GM19397 (cell line): Measurements from ENCODE around the gene TSNAX.
"Not testable (repeated sequence)": the region's sequence is repeated elsewhere in the genome, so short reads cannot be mapped to it uniquely, and the experiment has no call there.

Experiments
- ATAC-seq: cut with Tn5 transposase; IDR thresholded peaks from one replicate; pipeline ENCODE4 v1.9.1; 2021; ENCODE audit warnings: mild to moderate bottlenecking, moderate library complexity; ENCODE audit not compliant: unreplicated experiment

The TSNAX gene, protein sequence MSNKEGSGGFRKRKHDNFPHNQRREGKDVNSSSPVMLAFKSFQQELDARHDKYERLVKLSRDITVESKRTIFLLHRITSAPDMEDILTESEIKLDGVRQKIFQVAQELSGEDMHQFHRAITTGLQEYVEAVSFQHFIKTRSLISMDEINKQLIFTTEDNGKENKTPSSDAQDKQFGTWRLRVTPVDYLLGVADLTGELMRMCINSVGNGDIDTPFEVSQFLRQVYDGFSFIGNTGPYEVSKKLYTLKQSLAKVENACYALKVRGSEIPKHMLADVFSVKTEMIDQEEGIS

DNA sequence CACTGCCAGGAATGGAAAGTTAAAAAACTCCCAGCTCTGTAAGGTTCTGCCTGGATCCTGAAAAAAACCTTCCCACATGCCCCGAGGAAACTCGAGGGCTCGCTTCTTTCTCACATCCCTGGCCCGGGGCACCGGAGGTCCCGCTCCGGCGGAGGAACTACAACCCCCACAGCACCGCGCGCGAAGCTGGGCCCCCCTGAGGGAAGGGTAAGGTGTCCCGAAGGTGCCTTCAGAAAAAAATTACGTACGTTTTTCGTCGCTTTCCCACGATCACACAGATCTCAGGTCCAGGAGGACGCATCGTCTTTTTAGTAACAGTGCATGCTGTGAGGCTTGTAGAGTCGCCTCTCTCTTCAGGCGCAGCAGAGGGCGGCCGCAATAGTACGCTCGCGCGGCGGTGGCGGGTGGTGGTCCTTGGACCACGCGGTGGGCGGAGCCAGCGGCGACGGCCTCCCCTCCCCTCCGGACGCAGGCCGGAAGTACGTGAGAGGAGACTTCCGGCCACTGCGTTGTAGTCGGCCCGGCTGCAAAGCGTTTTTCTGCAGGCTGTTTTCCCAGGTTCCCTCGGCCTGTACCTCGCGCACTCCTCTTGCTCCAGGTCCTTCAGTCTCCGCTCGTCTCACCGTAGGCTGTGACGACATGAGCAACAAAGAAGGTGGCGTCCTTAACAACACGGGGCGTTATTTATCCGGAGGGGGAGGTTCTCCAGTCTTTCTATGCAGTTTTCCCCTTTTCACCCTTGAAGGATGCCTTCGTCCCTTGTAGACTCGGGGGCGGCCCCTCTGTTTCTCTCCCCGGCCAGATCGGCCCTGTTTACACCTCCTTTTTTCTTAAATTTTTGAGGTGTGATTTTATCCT lies at the start of gene TSNAX:
TSS of gene TSNAX (plus strand) at position 498 of the 858 bp plus-strand sequence. CDS start at position 640, 142 bp downstream.
- peak; percentile 98 for ATAC-seq

GRCh38 chr1:231478811-231479210 lies 49.7 kb upstream of the TSNAX start:
- no peak for ATAC-seq

DNA sequence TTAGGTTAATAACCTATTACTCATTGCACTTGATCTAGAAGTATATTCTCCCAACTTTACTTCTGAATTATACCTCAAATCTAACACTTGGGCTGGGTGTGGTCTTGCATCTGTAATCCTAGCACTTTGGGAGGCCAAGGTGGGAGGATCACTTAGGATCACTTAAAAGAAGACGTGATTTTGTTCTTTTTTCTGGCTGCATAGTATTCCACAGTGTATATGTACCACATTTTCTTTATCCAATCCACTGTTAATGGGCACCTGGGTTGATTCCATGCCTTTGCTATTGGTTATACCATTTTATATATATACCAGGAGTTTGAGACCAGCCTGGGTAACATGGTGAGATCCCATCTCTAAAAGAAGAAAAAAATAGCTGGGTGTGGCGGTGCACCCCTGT lies 48.5 kb upstream of the TSNAX start:
- ATAC-seq: no peak

- ATAC-seq: no peak
Measured at GRCh38 chr1:231481289-231481688, 47.2 kb upstream of the TSNAX start.

DNA sequence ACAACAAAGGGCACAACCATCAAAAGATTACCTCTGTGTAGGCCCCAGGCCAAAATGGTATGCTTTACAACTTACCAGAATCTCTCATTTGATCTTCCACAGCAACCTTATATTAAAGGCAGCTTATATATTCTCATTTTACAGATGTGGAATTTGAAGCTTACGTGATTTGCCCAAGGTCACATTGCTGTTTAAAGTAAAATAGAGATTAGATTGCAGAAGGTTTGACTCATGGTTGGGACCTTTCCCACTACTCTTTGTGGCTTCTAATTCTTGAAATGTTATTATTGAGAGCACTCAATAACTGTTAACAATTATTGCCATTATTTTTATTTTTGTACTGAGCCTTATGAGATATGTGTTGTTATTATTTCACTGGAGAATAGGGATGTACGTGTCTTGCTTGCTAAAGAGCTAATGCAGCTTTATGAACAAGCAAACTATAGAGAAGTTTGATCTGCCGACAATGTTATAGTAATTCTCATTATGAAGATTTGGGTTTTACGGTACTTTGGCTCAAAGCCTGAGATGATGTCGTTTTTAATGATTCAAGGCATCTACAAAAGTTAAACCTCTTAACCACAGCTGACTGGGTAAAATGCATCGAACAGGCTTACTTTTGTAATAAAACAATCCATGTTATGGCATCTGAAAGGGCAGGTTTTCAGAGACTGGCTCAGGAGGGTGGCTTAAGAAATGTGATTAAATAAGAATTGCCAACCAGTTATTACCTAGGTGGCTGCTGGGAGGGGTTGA lies 43.3 kb upstream of the TSNAX start:
- no peak for ATAC-seq

- ATAC-seq: no peak
Measured at GRCh38 chr1:231487019-231487418, 41.5 kb upstream of the TSNAX start.

DNA sequence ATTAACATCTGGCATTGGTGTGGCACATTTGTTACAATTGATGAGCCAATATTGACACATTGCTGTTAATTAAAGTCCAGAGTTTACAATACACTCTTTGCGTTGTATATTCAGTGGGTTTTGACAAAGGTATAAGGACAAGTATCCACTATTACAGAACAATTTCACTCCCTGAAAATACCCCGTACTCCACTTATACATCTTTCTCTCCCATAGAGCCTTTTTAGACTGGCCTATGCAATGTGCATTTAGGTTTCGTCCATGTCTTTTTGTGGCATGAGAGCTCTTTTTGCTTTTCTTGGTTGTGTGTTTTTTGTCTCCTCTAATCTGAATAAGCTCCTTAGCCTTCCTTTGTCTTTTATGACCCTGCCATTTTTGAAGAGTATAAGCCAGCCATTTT lies 40.6 kb upstream of the TSNAX start:
- no peak for ATAC-seq

GRCh38 chr1:231493421-231494185 lies 34.9 kb upstream of the TSNAX start:
- ATAC-seq: no peak

GRCh38 chr1:231494439-231495110 lies 33.9 kb upstream of the TSNAX start:
- no peak for ATAC-seq

- no peak for ATAC-seq
Measured at GRCh38 chr1:231497629-231498152, 30.8 kb upstream of the TSNAX start.

GRCh38 chr1:231499148-231499763 lies 29.2 kb upstream of the TSNAX start:
- no peak for ATAC-seq

DNA sequence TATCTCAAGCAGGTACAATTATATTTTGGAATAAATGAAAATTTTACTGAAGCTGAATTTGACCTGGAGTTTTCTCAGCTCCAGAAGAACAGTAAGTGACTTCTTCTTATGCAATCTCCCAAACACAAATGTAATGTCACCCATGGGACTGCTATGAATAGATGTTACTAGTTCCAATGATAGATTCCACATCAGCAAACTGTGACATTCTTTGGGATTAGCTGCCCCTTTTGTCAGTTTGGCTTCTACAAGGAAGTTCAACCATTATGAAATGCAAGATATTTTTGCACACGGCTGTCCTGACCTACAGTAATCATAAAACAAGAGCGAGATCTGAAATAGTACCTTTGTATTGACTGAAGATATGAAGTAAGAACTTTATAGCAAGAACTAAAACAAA lies 27.8 kb upstream of the TSNAX start:
- no peak for ATAC-seq

DNA sequence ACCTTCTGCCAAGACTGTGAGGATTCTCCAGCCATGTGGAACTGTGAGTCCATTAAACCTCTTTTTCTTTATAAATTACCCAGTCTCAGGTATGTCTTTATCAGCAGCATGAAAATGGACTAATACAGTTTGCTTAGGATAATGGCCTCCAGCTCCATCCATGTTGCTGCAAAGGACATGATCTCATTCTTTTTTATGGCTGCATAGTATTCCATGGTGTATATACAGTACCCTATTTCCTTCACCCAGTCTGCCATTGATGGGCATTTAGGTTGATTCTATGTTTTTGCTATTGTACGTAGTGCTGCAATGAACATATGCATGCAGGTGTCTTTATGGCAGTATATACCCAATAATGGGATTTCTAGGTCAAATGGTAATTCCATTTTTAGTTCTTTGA lies 25.3 kb upstream of the TSNAX start:
- not testable (repeated sequence) for ATAC-seq

DNA sequence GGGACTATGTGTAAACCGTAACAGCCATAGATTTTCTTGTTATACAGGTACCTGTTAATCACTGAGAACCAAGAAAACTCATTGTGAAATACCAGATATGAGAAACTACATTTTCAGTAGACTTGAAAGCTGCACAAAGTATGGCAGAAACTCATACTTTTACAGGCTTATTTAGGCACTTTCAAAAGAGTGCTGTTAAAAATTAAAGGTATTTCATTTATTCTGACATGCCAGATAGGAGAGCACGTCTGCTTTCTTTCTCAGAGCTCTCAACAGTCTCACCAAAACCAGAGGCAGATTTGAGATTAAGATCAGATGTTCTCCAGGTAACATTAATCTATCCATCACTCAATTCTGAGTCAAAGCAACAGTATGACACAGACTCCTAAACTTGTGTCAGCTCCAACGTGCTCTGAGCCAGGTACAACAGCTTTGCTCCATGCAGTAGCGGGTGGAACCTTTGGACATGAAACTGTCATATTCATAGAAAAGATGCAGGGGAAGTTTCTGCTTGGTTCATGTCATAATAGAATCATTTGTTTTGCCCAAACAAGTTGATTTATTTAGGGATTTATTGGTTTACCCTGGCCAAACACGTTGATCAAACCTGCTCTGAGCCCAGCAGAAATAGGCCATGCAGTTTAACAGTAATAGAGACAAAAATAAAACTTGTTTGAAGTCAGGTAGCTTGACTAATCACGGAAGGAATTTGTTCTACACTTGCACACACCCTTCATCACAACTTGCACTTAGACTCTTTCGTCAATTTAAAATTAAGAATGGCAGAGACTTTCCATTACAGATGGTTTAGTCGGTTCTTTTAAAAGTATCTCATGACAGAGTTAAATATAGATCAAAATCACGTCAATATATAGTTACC lies 20.8 kb upstream of the TSNAX start:
- no peak for ATAC-seq

- ATAC-seq: no peak
Measured at GRCh38 chr1:231508497-231508896, 20.0 kb upstream of the TSNAX start.

DNA sequence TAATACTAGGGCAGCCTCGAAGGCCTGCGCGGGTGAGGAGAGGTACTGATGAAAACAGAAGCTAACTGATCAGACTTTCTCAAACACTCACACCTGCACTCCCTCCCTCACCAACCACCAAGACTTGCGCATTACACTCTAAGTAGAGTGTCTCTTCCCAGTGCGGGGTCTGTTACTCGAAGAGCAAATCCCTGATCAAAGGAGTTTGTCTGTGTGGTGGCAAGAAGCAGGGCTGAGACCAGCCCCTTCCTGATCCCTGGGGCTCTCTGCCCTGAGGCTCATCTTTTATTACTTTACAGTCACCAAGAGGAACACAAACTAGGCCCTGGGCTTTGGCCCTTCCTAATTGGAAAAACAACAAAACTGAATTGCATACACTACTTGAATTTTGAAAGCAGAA lies 19.5 kb upstream of the TSNAX start:
- ATAC-seq: no peak

DNA sequence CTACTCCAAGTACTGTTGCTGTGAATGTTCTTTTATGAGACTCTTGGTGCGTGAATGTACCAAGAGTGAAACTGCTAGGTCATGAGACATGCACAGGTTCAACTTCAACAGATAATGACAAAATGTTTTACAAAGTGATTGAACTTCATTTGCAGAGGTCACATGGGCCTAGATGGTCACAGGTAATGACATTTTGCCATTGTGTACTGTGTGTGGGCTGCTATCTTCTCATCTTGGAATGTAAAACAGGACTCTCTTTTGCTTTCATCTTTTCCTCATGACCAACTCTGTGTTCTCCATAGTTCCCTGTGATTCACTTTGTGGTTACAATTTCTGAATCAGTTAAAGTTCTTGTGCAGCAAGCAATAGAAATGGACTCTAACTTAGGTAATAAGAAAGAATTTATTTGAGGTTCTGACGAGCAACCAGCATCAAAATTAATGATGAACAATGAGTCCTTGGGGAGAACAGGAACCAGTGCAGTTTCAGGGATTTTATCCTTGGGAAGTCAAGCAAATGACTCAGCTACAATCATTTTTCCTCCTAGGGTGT lies 16.2 kb upstream of the TSNAX start:
- ATAC-seq: no peak

GRCh38 chr1:231515748-231516147 lies 12.7 kb upstream of the TSNAX start:
- no peak for ATAC-seq
